Left ventricle myocardium inferior (tissue), 1 donor: Measurements from ENCODE around the gene LRMDA. TPM values are rescaled to one million over a fixed set of nuclear protein-coding genes. Genes with fewer than 3 reads are reported as not detected.

ENCODE experiments used
- DNase-seq: peaks from one replicate; pipeline ENCODE4 v3.0.0-alpha.2; 2020
- H3K27ac ChIP-seq: fragments of 200-600 bp; replicated peaks from 2 replicates; pipeline ENCODE4 v1.8.0; 2021
- H3K27me3 ChIP-seq: fragments of 200-600 bp; 2 replicates; pipeline ENCODE4 v1.8.0; 2021; ENCODE audit warnings: low read depth
- H3K36me3 ChIP-seq: fragments of 200-600 bp; 2 replicates; pipeline ENCODE4 v1.8.0; 2021
- H3K4me1 ChIP-seq: fragments of 200-600 bp; 2 replicates; pipeline ENCODE4 v1.8.0; 2021
- H3K4me3 ChIP-seq: fragments of 200-600 bp; 2 replicates; pipeline ENCODE4 v1.8.0; 2021; ENCODE audit warnings: mild to moderate bottlenecking, moderate library complexity
- H3K9me3 ChIP-seq: fragments of 200-600 bp; replicated peaks from 2 replicates; pipeline ENCODE4 v1.8.0; 2021
- CTCF ChIP-seq: fragments of 200-600 bp; IDR thresholded peaks from 2 replicates; pipeline ENCODE4 v1.8.0; 2021; ENCODE audit warnings: antibody characterized with exemption, mild to moderate bottlenecking, borderline replicate concordance
- intact Hi-C: fragments of 100-400 bp; cut with micrococcal nuclease; formaldehyde crosslinking; loops from one replicate; pipeline ENCODE4 v1.11.0; 2022
- total RNA-seq: library from RNA; stranded (reverse); fragmentation: NEBNext Ultra II Directional; extraction: Animal tissue kit (Norgen Biotek cat#: 25700); gene quantifications from one replicate; pipeline ENCODE4 v1.2.1, GENCODE V29; 2021
- donor health status: DM: no; HTN: yes; CAD: no; lungs with severe emphysema.

LRMDA gene
- total RNA-seq, 1 donor from 2014 or later, result 18.7 TPM

GRCh38 chr10:76403912-76404311 lies 972.5 kb downstream of the LRMDA start:
- no peak for DNase-seq
- Histone ChIP-seq H3K36me3 (no peaks in the 10 kb centered on the region), H3K27ac (no peak overlapping the region), H3K27me3 (no peaks in the 10 kb centered on the region), H3K9me3 (peaks cover 12% of the 10 kb centered on the region), H3K4me1 (peaks cover 4% of the 10 kb centered on the region), H3K4me3 (no peak overlapping the region)
- intact Hi-C loops, result no loop called here
- TF ChIP-seq CTCF, result no peak

GRCh38 chr10:76404531-76404930 lies 973.1 kb downstream of the LRMDA start:
- no peak for DNase-seq
- intact Hi-C loops, result no loop called here
- no peak overlapping the region for H3K27ac ChIP-seq
- peaks cover 12% of the 10 kb centered on the region for H3K9me3 ChIP-seq
- no peaks in the 10 kb centered on the region for H3K36me3 ChIP-seq
- H3K4me3 ChIP-seq, result no peak overlapping the region
- peaks cover 10% of the 10 kb centered on the region for H3K4me1 ChIP-seq
- no peaks in the 10 kb centered on the region for H3K27me3 ChIP-seq
- no peak for TF ChIP-seq CTCF

- no peak for DNase-seq
- no peak overlapping the region for H3K27ac ChIP-seq
- H3K4me3 ChIP-seq, result no peak overlapping the region
- no peaks in the 10 kb centered on the region for H3K27me3 ChIP-seq
- no peak for TF ChIP-seq CTCF
- H3K36me3 ChIP-seq, result no peaks in the 10 kb centered on the region
- H3K4me1 ChIP-seq, result peaks cover 14% of the 10 kb centered on the region
- H3K9me3 ChIP-seq, result peaks cover 12% of the 10 kb centered on the region
- intact Hi-C loops, result no loop called here
These were observed 974.5 kb downstream of the LRMDA start for GRCh38 chr10:76405922-76406321.

GRCh38 chr10:76408646-76409045 lies 977.2 kb downstream of the LRMDA start:
- no peak for DNase-seq
- intact Hi-C loops, result no loop called here
- no peaks in the 10 kb centered on the region for H3K27me3 ChIP-seq
- no peak overlapping the region for H3K27ac ChIP-seq
- H3K4me1 ChIP-seq, result peaks cover 14% of the 10 kb centered on the region
- TF ChIP-seq CTCF, result no peak
- no peaks in the 10 kb centered on the region for H3K36me3 ChIP-seq
- peaks cover 12% of the 10 kb centered on the region for H3K9me3 ChIP-seq
- H3K4me3 ChIP-seq, result no peak overlapping the region

GRCh38 chr10:76411729-76412435 lies 980.5 kb downstream of the LRMDA start:
- H3K36me3 ChIP-seq, result no peaks in the 10 kb centered on the region
- intact Hi-C loops, result no loop called here
- peaks cover 14% of the 10 kb centered on the region for H3K4me1 ChIP-seq
- peak; percentile 67 for DNase-seq
- H3K27me3 ChIP-seq, result no peaks in the 10 kb centered on the region
- H3K27ac ChIP-seq, result peak overlapping the region; percentile 35
- TF ChIP-seq CTCF, result no peak
- H3K4me3 ChIP-seq, result no peak overlapping the region
- no peaks in the 10 kb centered on the region for H3K9me3 ChIP-seq
